Stimulated activated naive CD4-positive, alpha-beta T cell (primary cell): ENCODE data around the gene CD47.
A peak's percentile ranks its signal among the peaks of the same experiment; 100 is the strongest.

Experiments
- DNase-seq, 6 experiments: peaks; one replicate each; lab custom pipeline; 2025; lab: John Stamatoyannopoulos, UW

Gene CD47

DNA sequence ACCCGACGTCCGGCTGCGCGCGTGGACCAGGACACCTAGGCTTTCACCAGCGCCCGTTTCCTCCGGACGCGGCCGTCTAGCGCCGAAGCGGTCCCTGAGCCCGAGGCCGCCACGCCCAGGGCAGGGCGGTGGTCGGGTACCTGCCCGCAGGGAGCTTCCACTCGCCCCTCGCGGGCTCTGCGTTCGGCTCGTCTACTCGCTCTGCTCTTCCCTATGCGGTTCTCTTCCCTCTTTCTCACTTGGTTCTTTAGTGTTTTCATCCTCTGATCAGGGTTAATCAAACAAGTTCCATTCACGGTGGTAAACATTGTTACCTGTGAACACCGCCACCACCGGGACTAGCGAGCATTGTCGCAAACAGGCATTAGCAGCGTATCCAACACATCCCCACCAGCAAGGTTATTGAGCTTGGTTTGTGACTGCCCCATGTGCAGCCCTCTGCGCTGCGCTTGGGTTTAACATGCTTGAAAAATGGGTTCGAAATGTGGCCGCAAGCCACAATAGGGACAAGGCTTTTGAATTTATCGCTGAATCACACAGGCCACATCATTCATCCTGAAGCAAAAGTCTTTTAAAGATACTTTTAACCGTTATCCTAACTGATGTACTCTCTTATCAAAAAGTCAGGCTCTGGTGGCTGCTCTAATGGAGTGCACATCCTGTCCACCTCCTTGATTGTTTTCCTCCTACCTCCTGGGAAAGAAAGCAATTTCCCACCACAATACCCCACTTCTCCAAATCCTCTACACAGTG, 843 bp upstream of the CD47 start:
- DNase-seq = peak; percentile 36 to 81 (median 54)

DNA sequence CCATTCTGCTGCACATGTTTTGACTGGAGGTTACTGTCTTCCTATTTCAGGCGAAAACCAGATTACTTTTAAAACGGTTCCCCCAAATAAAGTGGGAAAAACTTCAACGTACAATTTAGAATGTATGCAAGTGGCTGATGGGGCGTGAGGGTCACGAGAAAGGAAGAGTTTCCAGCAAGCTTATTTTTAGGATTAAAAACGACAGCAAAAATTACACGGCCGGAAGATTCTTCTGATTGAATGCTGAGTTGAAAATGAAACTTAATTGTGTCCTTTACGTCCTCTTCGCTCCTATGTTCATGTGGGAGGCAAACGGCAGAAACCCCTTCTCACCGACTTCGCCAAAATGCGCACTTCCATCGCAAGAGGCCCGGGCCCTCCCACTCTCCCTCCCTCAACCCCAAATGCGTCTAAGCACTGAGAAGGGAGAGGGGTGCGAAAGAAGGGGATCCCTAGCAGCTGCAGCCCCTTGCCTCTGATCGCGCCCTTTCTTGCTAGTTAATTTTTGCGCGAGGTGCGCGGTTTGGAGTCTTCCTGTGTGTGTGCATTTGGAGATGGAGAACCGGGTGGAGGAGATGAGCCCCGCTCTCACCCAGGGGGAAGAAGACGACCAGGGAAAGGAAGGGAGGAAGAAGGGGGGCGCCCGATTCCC, 656 bp downstream of the CD47 start:
- DNase-seq = peak; percentile 57 to 90 (median 67)

DNA sequence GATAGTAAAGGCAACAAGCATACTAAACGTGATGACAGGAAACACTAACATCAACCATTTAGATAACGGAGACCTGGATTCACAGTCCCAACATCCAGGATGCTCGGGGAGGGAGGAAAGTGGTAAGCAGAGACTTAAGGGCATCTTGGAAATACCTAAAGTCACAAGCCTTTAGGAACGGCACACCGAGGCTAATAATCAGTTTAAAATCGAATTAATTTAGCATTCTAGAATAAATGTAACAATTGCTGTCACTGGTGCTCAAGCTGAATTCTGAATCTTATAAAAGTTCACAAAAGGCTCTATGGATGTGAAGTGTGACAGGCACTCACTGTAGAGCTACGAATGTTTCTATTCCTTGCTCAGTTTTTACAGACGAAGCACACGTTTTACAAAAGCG, 1.3 kb downstream of the CD47 start:
- DNase-seq = no peak

GRCh38 chr3:108088697-108089096, 2.1 kb downstream of the CD47 start:
- peak in 1 of 6 experiments; percentile 8 for DNase-seq

DNA sequence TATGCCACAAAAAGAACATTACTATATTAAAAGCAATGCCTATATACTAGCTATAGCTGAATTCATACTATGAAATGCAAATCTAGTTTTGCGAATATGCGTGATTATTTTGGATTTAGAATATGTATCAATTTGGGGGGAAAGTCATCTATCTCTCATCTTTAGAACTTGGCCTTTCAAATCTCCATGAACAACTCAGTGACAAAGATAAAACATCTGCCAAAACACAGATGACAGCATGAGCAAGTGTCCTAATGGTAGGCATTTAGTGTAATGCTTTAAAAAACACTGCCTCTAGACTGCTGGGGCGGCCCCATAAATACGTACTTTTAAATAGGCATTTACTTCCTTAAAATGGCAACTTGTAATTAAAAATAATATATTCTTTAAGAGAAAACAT, 2.7 kb downstream of the CD47 start:
- no peak for DNase-seq

DNA sequence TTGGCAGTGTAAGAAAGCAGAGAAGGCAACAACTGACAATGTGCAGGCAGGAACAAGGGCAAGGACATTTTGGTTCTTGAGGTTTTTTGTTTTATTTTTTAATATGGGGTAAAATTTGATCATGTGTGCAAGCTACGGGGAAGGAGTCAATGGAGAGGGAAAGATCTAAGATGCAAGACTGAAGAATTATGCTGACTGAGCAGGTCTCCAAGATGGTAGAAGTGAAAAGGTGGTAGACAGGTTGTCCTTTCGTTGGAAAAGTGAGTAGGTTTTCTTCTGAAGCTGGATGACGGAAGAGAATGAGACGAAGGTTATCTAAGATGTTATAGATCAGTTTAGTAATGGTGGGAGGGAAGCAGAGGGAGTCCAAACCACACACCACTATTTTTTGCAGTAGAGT, 4.2 kb downstream of the CD47 start:
- no peak for DNase-seq

GRCh38 chr3:108085810-108086350, 5.0 kb downstream of the CD47 start:
- DNase-seq = no peak

GRCh38 chr3:108085370-108085769, 5.5 kb downstream of the CD47 start:
- DNase-seq = no peak

- DNase-seq = peak in 1 of 6 experiments; percentile 9
Observed at GRCh38 chr3:108079877-108080276, 11.0 kb downstream of the CD47 start.

DNA sequence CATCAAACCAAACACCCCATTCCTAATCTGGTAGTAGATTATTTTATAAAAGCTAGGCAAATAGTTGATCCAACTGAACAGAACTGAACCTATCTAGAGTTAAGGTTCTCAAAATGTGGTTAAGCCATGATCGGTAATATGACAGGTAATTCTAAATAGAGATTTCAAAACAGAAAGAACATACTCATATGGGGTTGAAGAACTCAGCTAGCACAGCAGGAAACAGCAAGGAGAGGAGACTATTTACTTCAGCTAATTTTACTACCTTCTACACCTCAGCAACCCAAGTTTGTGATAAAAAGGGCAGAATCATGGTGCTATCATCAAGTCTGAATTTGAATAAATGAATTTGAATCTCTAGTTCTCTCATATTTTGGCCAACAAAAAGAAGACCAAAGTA, 11.8 kb downstream of the CD47 start:
- no peak for DNase-seq

DNA sequence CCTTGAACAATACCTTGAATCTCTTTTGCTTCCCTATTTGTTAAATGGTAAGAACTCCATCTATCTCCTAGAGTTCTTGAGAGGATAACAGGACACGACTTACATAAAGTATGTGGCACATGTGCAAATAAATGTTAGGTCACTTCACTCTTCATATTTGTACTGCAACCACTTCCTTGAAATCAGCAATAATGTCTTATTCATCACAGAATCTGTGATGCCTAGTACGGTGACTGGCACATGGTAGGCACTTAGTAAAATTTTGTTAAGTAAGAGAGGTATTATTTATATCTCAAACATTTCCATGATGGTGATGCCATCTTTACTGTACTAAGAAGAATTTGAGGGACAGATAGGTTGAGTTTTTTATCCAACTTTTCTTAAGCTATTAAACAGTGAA, 14.3 kb downstream of the CD47 start:
- DNase-seq = no peak

GRCh38 chr3:108073764-108074431, 16.9 kb downstream of the CD47 start:
- peak in 1 of 6 experiments; percentile 4 for DNase-seq

GRCh38 chr3:108071368-108071767, 19.5 kb downstream of the CD47 start:
- no peak for DNase-seq

- no peak for DNase-seq
Observed at GRCh38 chr3:108070356-108070755, 20.5 kb downstream of the CD47 start.

DNA sequence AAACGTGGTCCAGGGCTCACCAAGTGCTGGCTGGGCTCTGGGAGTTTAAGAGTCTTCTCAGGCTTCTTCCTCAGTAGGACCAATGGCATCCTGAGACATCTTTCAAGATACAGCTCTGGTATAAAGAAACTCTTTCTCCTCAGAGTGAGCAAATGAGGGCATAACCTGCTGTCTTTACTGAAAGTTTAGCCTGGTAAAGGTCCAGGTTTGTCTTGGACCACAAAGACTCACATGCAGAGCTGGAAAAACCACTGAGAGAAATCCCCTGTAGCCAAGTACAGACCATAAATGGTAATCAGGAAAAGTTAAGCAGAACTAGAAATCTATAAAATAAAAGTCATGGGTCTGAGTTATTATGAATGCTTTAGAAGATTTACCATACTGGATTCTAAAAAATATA, 23.1 kb downstream of the CD47 start:
- no peak for DNase-seq

- no peak for DNase-seq
Observed at GRCh38 chr3:108065096-108065495, 25.7 kb downstream of the CD47 start.

- DNase-seq = no peak
Observed at GRCh38 chr3:108064293-108064887, 26.4 kb downstream of the CD47 start.

DNA sequence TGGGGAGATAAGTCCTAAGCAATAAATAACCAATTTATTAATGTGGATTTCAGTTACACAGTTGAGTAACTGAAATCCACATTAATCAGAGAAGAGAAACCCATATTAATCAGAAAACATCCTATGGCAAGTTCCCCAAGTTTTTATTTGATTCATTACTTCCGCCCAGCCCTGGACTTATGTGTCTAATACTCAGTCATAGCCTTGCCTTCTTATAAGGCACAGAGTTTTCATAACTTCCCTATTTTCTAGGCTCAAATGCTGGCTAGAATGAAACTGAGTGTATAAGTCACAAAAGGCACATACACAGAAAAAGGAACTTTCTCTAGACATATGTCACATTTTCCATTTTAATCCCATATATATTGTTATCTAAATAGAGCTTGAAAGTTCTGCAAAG, 28.8 kb downstream of the CD47 start:
- no peak for DNase-seq

DNA sequence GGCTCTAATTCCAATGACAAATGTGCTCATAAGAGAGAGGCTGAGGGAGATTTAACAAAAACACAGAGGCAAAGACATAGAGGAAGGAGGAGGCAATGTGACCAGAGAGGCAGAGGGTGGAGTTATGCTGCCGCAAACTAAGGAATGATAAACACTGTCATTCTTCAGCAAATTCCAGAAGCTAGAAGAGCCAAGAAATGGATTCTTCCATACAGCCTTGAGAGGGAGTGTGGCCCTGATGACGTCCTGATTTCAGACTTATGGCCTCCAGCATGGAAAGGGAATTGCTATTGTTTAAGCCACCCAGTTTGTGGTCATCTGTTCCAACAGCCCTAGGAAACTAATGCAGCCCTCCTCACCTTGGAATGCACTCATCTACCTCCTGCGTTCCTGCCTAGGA, 30.5 kb downstream of the CD47 start:
- DNase-seq = no peak

- DNase-seq = no peak
Observed at GRCh38 chr3:108055931-108056330, 34.9 kb downstream of the CD47 start.

GRCh38 chr3:108054935-108055334, 35.9 kb downstream of the CD47 start:
- DNase-seq = no peak

DNA sequence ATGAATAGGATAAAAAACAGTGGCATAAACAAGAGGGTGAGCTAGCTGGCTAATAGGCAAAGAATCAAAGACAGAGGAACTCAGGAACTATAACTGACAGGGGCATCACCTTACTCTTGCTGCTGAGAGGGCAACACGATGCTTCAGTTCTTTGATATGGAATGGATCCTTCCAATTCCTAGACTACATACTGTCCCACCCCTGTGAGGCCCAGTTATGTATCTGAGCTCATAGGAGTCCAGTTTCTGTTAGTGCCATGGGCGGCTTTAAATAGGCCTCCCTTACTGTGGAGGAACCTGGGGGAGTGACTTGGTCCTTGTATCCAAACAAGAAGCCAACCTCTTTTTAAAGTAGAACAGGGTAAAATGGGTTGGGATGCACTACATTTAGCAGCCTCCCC, 37.3 kb downstream of the CD47 start:
- no peak for DNase-seq

- no peak for DNase-seq
Observed at GRCh38 chr3:108053067-108053466, 37.8 kb downstream of the CD47 start.
